ENCODE data around the gene TTC7B.

TTC7B gene

DNA sequence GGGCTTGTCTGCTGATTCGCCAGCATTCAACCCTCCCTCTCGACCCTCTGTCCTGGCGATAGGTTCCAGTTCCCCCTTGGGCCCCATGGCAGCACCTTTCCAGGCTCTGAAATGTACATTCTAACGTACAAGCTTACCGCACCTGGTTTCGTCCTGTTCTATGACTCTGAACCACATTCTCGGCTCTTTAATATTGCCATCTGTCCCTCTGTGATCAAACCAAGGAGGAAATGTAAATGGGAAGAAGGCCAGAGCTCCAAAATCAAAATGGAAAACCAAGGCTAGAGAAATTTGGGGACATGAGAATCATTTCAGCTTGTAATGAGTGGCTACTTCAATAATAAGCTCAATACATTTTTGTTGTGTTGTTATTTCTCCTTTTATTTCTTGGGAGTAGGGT is 117.2 kb downstream of the TTC7B start:
- no peak for DNase-seq

DNA sequence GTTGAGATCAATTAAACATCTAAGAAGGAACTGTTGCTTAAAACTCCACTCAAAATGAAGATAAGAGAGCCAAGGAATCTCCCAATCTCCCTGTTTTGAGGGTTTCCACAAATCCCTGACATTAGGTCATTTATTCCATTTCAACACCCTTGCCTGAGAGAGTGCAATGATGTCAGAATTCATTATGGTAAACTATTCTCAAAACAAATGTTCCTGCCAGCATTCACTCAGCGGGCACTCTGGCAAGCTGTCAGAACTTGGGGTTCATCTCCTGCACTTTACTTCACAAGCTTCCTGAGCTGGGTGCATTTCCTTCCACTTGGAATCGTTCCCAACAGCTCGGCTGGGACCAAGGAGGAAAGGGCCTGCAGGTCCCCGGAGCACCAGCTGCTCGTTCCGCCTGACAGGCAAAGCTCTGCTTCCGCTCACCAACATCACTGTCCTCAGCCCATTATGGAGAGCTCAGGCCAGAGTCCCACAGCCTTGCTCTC is 117.8 kb downstream of the TTC7B start:
- DNase-seq = no peak

DNA sequence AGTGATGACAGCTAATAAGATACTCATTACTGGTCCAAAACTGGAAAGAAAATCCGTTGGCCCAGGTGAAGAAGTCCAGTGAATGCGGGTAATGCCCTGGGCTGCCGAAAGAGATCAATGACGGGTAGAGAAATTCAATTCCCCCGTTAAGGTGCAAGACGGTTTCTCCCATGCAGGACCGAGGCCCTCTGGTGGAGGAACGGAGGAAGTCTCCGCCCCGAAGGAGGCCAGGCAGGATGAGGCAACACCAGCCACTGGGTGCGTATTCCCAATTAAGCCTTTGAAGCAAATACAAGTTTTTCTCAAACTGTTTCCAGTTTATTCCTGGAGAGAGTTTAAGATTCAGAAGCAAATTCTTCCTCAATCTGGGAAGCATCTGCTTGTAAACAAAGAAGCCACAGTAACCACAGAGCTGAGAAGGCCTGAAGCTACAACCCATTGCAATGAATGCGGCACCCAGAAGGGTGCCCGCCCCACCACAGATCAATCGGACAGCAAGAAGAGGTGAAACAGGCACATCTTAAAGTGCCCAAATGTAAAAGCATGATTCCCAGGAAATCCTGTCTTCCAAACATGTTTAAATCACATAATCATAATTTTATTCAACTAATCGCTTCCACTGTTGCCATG is 118.5 kb downstream of the TTC7B start:
- DNase-seq = no peak

DNA sequence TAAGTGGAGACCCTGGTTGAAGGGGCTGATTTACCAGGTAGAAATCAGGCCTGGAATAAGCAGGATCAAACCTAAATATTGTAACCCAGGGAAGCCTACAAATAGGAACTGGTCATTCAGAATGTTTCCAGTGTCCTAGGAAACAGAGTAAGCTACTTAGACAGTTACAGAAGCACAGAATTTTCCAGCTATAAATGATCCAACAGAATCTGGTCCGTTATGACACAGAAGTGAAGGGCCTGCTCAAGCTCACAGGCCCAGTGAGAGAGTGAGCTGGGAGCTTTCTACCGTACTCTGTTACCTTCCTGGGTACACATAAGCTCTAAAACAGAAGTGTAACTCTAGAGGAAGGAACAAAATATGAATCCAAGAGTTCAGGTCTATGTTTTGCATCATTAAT is 119.1 kb downstream of the TTC7B start:
- no peak for DNase-seq

DNA sequence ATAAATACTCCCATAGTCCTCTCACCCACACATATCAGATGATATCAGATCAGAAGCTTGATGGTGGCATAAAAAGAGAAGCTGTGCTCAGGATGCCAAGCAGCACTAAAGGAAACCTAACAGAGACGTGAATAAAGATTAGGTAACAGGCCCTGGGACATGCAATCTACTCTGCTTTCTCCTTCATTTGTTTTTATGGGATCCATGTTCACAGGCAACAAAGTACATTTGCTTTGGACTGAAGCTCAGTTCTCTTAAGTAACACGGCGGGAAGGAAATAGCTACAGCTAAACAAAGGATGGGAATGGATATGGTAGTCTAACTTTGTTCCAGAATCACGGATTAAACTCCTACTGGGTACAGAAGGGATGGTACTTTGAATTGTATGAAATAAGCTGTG is 119.5 kb downstream of the TTC7B start:
- no peak for DNase-seq

DNA sequence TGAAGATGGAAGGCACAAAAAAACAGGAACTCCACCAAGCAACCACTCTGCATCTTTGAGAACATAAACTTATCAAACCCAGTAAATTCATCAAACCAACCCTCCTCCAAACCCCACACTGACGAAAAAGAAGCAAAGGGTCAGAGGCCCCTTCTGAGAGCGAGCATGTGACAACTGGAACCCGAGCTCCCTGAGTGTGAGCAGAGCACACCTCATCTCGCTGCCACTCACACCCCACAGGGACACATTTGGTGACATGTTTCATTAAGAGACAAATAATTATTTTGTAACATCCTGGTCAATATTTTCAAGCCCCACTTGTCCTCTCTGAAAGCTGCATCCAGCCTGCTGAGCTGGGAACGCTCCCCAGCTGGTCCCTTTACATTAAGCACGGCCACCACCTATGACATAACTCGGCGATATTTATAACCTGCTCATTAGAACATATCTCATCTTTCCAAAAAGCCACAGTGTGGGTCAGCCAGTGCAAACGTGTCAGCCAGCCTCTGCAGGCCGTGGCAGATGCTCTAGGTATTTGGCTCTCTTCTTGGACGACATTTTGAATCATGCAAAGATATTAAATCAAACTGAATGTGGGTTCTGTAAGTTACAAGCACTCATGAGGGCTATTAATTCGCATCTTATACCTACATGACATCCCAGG is 120.1 kb downstream of the TTC7B start:
- DNase-seq = no peak

DNA sequence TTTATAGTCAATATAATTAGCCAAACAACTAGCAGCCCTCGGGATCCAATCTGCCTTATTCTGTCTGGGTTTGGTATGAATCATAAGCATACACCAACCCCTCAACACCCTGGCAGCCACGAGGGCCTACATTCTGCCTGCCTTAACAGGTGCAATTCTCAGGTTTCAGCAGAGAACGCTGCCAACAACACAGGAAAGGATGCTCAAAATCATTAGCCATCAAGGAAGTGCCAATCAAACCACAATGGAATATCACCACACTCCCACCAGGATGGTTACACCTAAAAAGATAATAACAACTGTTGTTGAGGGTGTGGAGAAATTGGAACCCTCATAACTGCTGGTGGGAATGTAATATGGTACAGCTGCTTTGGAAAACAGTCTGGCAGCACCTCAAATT is 122.8 kb downstream of the TTC7B start:
- DNase-seq = no peak

DNA sequence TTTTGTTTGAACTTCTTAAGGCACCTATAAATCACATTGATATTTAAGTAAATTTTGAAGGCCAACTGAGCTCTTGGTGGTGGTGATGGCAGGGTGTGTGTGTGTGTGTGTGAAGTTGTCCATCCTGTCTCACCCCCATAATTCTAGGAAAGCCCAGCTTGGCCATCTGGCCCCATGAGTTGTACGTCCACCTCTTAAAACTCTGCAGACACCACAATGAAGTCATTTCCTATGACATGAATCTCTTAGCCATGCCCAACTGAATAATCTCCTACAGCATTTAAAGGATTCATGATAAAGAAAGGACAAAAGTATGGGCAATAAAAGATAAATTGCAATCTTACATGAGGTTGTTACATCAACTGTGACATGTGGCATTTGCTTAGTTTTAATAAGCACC is 123.4 kb downstream of the TTC7B start:
- DNase-seq = no peak

DNA sequence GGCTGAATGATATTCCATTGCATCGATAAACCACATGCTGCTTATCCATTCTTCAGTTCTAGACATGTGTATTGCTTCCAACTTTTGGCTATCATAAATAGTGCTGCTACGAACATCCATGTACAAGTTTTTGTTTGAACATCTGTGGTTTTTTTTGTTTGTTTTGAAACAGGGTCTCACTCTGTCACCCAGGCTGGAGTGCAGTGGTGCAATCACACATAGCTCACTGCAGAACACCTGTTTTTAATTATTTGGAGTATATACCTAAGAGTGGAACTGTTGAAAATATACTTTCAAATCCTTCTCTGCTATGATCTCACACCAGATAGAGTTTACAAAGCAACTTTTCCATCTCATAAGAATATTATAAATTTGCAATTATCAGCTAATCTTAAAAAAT is 124.2 kb downstream of the TTC7B start:
- no peak for DNase-seq

DNA sequence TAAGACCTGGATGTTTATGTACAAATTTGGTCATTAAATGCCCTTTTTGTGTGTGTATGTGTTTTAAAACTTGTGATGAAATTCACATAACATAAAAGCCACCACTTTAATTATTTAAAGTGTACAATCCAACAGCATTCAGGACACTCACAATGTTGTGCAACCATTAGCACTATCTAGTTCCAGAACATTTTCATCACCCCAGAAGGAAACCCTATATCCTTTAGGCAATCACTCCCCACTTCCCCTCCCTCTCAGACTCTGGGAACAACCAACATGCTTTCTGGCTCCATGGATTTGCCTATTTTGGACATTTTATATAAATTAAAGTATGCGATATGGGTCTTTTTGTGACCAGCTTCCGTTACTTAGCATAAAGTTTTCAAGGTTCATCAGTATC is 124.6 kb downstream of the TTC7B start:
- DNase-seq = no peak

DNA sequence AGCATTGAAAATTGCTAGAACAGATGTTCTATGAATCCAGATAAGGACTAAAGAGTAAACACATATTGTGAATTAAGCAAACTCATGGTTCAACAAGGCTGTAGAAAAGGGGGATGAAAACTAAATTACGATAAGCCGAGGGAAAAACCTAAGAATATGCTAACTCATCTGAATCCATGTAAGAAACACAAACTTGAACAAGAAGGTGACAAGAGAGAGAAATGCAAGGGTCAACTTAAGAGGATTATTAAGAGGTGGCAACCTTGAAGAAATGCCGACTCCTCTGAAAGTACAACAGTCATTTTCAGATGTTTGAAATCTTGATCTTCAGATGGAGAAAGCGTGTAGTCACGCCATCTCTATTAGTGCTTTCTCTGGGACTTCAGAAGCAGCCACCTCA is 128.6 kb downstream of the TTC7B start:
- DNase-seq = no peak

DNA sequence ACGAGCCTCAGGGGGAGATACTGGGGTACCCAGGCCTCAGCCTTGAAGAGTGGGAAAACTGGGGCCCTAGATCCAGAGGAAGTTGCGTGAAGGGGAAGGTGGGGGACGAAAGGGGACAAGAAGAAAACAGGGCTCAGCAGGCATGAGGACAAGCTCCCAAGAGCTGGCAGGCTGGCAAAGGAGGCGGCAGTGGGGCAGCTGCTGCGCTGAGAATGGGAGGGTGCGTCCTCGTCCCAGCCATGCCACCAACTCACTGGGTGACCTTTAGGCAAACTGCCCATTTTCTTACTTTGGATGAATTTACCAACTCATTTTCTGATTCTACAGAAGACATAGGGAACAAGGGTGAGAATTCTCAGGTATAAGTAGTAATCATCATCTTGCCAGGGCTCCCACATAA is 133.6 kb downstream of the TTC7B start:
- no peak for DNase-seq

DNA sequence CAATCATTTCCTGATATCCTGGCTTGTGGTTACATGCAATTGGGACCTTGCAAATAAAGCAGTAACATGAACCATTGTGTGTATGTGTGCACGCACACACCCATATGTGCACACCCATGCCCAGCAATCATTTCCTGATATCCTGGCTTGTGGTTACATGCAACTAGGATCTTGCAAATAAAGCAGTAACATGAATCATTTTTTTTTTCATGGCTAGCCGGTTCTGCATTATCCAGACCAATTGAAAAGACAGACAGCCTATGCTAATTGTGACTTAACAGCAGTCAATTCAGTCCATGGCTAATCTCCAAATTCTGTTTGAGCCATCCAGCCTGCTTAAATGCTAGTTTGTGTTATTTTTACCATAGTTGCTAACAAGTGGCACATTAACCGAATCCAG is 134.3 kb downstream of the TTC7B start:
- DNase-seq = no peak

DNA sequence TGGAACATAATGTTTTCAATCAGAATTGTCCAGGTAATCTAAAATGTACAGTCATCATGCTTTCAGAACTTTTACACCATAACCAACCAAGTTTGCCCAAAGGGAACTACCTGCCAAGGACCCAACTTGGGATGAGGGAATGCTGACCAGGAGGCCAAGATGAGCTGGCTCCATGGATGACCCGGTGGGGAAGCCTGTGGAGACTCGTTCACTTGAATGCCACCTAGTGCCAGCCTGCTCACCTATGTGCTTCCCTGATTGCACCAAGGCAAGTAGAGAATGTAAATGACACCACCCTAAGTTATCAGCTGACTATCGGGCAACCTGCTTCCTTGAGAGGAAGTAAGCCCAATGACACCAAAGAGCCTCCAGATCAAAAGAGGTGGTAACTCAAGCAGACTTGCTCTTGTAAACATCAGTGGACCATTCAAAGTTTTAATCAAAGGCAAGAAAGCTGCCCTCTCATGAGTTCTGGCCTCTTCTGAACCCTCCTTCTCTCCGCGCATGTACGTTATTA is 137.3 kb downstream of the TTC7B start:
- no peak for DNase-seq

DNA sequence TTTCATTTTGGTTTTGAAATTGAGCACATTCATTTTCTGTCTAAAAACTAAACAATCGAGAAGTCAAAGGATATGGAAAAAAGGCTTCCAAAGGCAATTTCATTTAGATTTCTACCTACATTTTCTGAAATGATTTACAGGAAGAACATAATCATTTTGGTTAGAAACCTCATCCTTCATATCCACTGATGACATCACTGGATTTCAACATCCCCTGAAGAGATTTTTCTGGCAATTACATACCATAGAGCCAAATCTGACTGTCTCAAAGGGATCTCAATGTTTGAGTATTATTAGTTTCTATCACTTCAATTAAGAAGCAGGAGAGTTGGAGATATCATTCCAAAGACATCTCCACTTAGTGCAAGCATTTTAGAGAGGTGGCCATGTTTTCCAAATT is 137.8 kb downstream of the TTC7B start:
- DNase-seq = no peak

DNA sequence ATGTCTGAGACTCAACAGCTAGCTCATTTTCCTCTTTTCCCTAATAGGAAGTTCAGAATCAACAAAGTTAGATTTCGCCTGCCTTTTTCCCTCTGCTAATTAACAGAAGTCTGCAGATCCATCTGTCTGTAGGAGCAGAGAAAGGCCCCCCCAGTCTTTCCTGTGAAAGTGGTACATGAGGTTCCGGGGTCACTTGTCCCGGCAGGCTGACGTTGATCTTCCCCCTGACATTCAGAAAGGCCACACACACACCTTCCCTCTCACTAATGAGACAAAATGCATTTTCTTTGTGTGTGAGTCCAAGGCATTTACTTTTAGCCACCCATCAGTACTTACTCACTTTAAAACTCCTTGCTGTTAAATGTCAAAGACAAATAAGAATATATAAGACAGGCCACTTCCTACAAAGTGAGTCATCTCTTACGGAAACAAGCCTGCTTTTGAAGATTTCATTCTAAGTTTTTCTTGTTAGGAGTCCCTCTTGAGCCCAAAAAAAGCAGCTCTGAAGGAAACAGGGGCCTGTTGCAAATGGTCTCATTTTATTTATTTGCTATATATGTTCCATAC is 138.7 kb downstream of the TTC7B start:
- no peak for DNase-seq

DNA sequence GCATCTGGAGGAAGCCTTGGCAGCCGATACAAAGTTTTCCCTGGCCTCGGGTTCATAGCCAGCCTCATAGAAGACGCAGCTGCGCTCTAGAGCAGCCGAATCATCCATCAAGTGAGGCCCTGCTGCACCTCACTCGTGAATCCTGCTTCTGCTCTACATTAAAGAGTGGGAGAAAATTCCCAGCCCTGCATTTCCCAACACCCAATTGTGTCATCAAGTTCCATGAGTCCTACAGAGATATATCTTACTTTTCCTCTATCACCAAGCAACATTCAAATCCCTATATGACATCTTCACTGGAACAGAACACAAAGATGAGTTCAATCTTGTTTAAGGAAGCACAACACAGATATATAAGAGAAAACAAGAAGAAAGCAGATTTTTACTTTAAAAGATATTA is 139.3 kb downstream of the TTC7B start:
- DNase-seq = no peak

DNA sequence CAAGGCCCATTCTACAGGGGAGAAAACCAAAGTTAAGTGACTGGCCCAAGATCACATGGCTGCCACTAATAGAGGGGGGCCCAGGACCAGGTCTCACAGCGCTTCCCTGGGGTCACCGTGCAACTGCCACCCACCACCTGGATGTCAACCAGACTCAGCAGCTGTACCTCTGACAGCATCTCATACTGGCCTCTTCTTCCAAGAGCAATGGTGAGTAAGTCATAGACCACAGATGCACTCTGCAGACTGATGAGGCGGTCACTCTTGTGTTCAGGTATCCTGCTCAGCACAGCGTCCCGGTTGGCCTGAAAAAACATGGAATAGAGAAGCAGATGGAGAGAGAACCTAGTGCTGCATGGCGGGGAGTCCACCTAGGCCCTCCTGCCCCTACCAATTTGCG is 139.9 kb downstream of the TTC7B start:
- DNase-seq = no peak

DNA sequence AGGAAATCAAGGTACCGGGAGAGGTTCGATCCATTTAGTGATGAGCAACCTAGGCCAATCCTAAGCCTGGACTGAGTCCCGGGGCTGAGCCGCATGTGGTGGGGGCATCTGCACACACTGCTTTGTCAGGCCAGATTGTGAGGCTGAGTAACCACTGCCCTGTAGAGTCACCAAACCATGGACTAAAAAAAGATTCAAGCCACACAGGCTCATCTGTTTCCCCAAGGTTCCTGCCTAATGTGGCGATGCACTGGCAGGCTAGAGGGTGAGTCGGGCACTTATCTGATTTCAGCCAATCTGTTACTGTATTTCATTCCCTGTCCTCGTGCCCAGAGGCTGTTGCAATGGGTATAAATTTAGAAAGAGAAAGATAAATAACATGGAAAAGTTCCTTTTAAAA is 140.8 kb downstream of the TTC7B start:
- DNase-seq = no peak

DNA sequence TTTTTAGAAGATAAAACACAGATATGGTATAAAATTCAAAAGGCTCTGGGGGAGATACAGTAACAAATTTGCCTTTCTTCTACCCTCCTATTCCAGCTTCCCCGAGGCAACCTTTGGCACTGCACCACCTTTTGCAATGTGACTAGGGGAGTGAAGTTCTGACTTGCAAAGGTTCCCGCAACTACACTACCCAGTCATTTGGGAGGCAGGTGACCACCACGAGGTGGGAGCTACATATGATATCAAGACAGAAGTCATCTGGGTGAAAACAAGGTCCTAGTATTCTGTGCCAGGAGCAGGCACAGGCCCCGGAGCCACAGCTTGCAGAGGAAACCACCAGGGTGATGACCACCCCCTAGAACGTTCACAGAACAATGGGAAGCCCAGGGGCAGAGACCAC is 141.5 kb downstream of the TTC7B start:
- DNase-seq = no peak

DNA sequence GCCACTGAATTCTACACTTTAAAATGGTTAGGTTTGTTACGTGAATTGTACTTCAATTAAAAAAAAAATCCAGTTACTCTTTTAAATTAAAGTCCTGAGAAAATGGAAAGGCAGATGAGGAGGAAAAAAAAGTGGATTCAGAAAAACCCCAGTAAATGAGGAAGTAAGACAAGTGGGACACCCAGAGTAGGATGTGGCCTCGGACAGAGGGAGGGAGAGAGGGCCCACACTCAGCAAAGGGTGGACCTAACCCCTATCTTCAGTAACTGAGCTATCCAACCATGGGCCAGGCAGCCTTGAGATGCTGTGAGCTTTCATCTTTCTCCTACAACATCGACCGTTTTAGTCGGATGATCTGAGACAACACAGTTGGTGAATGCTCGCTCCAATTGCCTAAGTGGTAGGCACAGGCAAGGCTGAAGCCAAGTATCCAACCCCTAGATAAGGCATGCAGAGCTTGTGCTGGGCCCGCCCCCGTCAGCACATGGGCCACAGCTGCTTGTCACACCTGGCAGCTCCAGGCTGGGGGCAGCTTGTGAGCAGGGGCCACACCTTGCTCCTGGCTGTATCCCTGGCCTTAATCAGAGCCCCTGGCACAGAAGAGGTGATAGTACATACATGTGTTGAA is 142.1 kb downstream of the TTC7B start:
- no peak for DNase-seq

DNA sequence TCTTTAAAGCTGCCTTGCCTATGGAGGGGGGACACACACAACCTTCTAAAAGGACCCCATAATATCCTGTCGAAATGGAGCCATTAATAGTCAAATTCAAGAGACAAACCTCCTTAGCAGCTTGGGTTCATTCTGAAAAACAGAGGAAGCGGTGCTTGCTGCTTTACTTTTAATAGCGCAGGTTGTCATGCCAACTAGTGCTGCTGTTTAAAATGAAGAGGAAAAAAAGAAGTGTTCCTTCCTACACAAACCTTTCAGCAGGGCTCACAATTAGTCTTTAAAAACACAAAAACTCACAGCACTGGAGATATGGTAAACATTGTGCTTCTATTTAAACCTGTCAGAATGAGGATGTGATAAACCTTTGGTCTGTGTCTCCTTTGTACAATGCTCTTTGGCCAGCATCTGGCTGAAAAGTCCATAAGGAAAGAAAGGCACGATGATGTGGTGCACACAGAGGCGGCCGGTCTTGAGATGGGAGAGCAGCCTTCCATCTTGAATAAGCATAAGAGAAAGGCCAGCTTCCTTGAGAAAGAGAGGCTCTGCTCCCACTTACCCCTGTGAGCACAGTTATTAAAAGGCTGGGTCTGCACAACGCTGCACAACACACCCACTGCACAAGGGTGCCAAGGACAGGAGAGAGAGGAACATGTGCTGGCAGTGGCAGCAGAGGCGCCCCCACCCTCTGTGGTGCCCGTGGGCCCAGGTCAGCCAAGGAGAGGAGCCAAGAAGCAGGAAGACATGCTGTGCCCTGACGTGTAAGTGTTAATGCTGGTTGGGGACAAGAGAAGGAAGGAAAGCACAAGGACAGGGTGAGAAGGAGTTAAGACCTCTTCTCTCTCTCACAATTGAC is 144.6 kb downstream of the TTC7B start:
- no peak for DNase-seq

DNA sequence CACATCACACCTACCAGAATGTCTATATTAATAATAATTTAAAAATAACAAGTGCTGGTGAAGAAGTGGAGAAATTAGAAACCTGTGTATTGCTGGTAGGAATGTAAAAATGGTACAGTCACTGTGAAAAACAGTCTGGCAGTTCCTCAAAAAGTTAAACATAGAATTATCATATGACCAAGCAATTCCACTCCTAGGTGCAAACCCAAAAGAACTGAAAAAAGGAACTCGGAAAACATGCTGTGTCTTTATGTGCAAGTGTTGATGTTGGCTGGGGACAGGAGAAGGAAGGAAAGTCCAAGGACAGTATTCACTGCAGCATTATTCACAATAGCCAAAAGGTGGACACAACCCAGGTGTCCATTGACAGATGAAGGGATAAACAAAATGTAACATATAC is 146.5 kb downstream of the TTC7B start:
- no peak for DNase-seq

Data from GOT3 (cell line).